Measurements from ENCODE around the gene ANKRD63.

- TF ChIP-seq POLR2A (IDR thresholded peaks at IDR 0.05): no peak
- no peak for TF ChIP-seq CTCF (IDR thresholded peaks at IDR 0.05)
Observed at GRCh38 chr15:40239404-40239692, 43.5 kb downstream of the ANKRD63 start.

Measured in ovary (tissue), 3 donors.